Testis (tissue), 3 donors: ENCODE measurements around the gene RPS25. TPM values are rescaled to one million over a fixed set of nuclear protein-coding genes. Genes with fewer than 3 reads are reported as not detected.
"Not testable (repeated sequence)": the region's sequence is repeated elsewhere in the genome, so short reads cannot be mapped to it uniquely, and the experiment has no call there.

Experiments
- DNase-seq: peaks from one replicate; pipeline ENCODE4 v3.0.0-alpha.2; 2019
- H3K27ac ChIP-seq, 2 donors: fragments of 200-600 bp; sonication (generic); one replicate each; pipeline ENCODE4 v1.5.1; 2019
- H3K27me3 ChIP-seq: fragments of 200-600 bp; sonication (generic); one replicate; pipeline ENCODE4 v1.5.1; 2019
- H3K36me3 ChIP-seq: fragments of 200-600 bp; sonication (generic); one replicate; pipeline ENCODE4 v1.5.1; 2017; ENCODE audit warnings: low read depth; ENCODE audit errors: missing control alignments
- H3K4me1 ChIP-seq: fragments of 200-600 bp; sonication (generic); one replicate; pipeline ENCODE4 v1.5.1; 2019
- H3K4me3 ChIP-seq, 2 donors: fragments of 200-600 bp; sonication (generic); one replicate each; pipeline ENCODE4 v1.5.1; 2017 to 2019
- H3K9me3 ChIP-seq: fragments of 200-600 bp; sonication (generic); one replicate; pipeline ENCODE4 v1.5.1; 2017
- POLR2A ChIP-seq: fragments of 450-650 bp; IDR thresholded peaks from one replicate; pipeline ENCODE4 v1.6.1; 2017; ENCODE audit warnings: antibody characterized with exemption, mild to moderate bottlenecking, moderate library complexity
- WGBS, 2 donors: methylation state at CpG; one replicate each; pipeline ENCODE4 v1.1.5; 2018; 5-methylcytosine and 5-hydroxymethylcytosine counted together
- intact Hi-C: fragments of 100-400 bp; cut with DNase I; formaldehyde crosslinking; loops from one replicate; pipeline ENCODE4 v1.15.1; 2023; ENCODE audit warnings: low total_unique reads
- polyA plus RNA-seq: library from polyadenylated mRNA; stranded (reverse); fragments of 350-450 nt; fragmentation: Illumina TruSeq; extraction: RNeasy Lipid Tissue Mini Kit (QIAGEN cat#74804); gene quantifications from one replicate; pipeline ENCODE4 v1.2.3, GENCODE V29; 2014; ENCODE audit warnings: low read depth, low replicate concordance; ENCODE audit not compliant: insufficient read depth
- total RNA-seq, 2 donors: library from RNA; depleted of rRNA; stranded (reverse); fragments of >200 nt; gene quantifications; one replicate each; pipeline ENCODE4 v1.2.3, GENCODE V29; 2016
- TF ChIP-seq, protein P1 (sequence below), 3 experiments: fragments of 450-650 bp in 2 of 3; fragments of 200-600 bp in 1 of 3; sonication (generic) in 1 of 3; IDR thresholded peaks; one replicate each; pipeline ENCODE4 v1.5.1; 2016 to 2019; ENCODE audit warnings: antibody characterized with exemption in 3 of 3, mild to moderate bottlenecking in 2 of 3, moderate library complexity in 1 of 3

Gene RPS25
- total and polyA plus RNA-seq, 3 donors from 2014 or later, result 642 to 873 (median 654) TPM

DNA sequence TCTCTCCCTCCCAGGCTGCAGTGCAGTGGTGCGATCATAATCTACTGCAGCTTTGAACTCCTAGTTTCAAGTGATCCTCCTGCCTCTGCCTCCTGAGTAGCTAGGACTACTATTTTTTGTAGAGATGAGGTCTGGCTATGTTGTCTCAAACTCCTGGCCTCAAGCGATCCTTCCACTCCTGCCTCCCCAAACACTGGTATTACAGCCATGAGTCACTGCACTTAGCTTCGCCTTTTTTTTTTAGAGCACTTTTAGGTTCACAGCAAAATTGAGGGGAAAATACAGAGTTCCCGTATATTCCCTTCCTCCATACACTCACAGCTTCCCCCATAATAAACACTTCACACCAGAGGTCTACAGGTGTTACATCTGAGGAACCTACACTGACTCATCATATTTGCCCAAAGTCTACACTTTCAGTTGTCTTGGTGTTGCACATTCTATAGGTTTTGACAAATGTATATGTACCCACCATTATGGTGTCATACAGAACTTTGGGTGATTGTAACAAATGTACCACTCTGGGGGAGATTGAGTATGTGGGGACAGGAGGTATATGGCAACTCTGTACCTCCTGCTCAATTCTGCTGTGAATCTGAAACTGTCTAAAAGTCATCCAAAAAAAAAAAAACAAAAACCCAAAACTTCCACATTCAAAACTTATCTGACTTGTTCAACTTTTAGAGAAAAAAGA, 23.8 kb upstream of the RPS25 start:
- no peak overlapping the region for H3K27ac ChIP-seq
- intact Hi-C loops, result no loop called here
- no peaks in the 10 kb centered on the region for H3K27me3 ChIP-seq
- WGBS, 2 donors, result 90 to 92% methylated on average over 4 of the region's 4 CpGs
- TF ChIP-seq POLR2A, result no peak
- TF ChIP-seq, protein P1, sequence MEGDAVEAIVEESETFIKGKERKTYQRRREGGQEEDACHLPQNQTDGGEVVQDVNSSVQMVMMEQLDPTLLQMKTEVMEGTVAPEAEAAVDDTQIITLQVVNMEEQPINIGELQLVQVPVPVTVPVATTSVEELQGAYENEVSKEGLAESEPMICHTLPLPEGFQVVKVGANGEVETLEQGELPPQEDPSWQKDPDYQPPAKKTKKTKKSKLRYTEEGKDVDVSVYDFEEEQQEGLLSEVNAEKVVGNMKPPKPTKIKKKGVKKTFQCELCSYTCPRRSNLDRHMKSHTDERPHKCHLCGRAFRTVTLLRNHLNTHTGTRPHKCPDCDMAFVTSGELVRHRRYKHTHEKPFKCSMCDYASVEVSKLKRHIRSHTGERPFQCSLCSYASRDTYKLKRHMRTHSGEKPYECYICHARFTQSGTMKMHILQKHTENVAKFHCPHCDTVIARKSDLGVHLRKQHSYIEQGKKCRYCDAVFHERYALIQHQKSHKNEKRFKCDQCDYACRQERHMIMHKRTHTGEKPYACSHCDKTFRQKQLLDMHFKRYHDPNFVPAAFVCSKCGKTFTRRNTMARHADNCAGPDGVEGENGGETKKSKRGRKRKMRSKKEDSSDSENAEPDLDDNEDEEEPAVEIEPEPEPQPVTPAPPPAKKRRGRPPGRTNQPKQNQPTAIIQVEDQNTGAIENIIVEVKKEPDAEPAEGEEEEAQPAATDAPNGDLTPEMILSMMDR (IDR thresholded peaks at IDR 0.05), result no peak
- no peak for DNase-seq
- no peaks in the 10 kb centered on the region for H3K4me1 ChIP-seq
- no peaks in the 10 kb centered on the region for H3K36me3 ChIP-seq
- H3K4me3 ChIP-seq, result no peak overlapping the region
- no peaks in the 10 kb centered on the region for H3K9me3 ChIP-seq

DNA sequence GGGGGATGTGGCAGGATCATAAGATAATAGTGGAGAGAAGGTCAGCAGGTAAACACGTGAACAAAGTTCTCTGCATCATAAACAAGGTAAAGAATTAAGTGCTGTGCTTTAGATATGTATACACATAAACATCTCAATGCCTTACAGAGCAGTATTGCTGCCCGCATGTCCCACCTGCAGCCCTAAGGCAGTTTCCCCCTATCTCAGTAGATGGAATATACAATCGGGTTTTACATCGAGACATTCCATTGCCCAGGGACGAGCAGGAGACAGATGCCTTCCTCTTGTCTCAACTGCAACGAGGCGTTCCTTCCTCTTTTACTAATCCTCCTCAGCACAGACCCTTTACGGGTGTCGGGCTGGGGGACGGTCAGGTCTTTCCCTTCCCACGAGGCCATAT, 21.3 kb upstream of the RPS25 start:
- DNase-seq, H3K4me3 ChIP-seq, H3K4me1 ChIP-seq, H3K27ac ChIP-seq, H3K36me3 ChIP-seq, H3K27me3 ChIP-seq, H3K9me3 ChIP-seq, intact Hi-C loops: not testable (repeated sequence)
- 41 to 62% methylated on average over 11 of the region's 11 CpGs for WGBS, 2 donors

DNA sequence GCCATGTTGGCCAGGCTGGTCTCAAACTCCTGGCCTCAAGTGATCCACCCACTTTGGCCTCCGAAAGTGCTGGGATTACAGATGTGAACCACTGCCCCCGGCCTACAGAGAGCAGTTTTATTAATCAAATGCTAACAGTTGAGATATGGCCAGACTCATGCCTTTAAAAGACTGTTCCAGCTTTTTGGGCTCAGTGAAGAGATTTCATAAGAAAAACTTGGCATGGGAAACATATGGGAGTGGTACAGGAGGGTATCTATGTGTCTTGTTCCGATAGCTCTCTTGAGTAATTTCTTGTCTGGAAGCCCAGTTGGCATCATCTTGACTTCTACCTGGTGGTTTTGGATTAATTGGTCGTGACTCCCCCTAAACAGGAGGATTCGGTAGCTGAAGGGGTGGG, 20.7 kb upstream of the RPS25 start:
- Histone ChIP-seq H3K4me1 (no peaks in the 10 kb centered on the region), H3K9me3 (no peaks in the 10 kb centered on the region), H3K27ac (no peak overlapping the region), H3K4me3 (no peak overlapping the region), H3K36me3 (no peaks in the 10 kb centered on the region), H3K27me3 (no peaks in the 10 kb centered on the region)
- 87 to 89% methylated on average over 5 of the region's 5 CpGs for WGBS, 2 donors
- no peak for DNase-seq
- TF ChIP-seq POLR2A, result no peak
- TF ChIP-seq, protein P1 (IDR thresholded peaks at IDR 0.05), result no peak
- intact Hi-C loops, result no loop called here

DNA sequence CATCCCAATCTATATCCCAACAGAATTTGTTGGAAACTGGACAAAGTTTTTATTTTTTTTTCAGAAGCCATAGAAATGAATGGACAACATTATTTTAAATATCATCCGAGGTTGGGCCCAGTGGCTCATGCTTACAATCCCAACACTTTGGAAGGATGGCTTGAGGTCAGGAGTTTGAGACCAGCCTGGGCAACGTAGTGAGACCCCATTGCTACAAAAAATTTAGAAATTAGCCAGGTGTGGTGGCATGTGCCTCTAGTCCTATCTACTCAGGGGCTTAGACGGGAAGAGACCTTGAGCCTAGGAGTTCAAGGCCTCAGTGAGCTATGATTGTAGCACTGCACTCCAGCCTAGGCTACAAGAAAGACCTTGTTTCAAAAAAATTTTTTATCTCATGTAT, 16.7 kb upstream of the RPS25 start:
- Histone ChIP-seq H3K27me3 (no peaks in the 10 kb centered on the region), H3K27ac (no peak overlapping the region), H3K9me3 (no peaks in the 10 kb centered on the region), H3K4me3 (no peak overlapping the region), H3K36me3 (no peaks in the 10 kb centered on the region), H3K4me1 (peaks cover 2% of the 10 kb centered on the region)
- intact Hi-C loops, result no loop called here
- WGBS, 2 donors, result 67 to 73% methylated on average over 3 of the region's 3 CpGs
- TF ChIP-seq, protein P1 (IDR thresholded peaks at IDR 0.05), result no peak
- TF ChIP-seq POLR2A, result no peak
- no peak for DNase-seq

DNA sequence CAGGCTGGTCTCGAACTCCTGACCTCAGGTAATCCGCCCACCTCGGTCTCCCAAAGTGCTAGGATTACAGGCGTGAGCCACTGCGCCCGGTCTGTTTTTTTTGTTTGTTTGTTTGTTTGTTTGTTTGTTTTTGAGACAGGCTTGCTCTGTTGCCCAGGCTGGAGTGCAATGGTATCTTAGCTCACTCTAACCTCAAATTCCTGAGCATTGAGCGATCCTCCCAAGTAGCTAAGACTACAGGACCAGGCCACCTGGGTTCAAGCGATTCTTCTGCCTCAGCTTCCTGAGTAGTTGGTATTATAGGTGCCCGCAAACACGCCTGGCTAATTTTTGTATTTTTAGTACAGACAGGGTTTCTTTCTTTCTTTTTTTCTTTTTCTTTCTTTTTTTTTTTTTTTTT, 15.3 kb upstream of the RPS25 start:
- H3K4me3 ChIP-seq, result not testable (repeated sequence)
- 84 to 87% methylated on average over 10 of the region's 10 CpGs for WGBS, 2 donors

DNA sequence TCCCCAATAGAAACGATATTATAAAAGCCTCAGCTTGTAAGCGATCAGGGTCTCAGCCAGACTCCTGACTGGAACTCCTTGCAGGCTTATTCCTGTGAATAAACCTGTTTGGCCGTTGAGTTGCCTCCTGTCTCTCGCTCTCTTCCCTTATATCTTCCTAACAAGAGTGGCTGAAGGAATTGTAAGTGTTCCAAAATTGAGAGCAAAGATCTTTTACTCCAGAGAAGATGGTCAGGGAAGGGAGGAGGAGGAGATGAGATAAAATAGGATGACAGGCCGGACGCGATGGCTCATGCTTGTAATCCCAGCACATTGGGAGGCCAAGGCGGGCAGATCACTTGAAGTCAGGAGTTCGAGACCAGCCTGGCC, 13.8 kb upstream of the RPS25 start:
- TF ChIP-seq POLR2A, result no peak
- TF ChIP-seq, protein P1 (IDR thresholded peaks at IDR 0.05), result no peak
- WGBS, 2 donors, result 56 to 68% methylated on average over 9 of the region's 9 CpGs
- Histone ChIP-seq H3K4me3 (no peak overlapping the region), H3K27ac (no peak overlapping the region), H3K36me3 (no peaks in the 10 kb centered on the region), H3K4me1 (peaks cover 15% of the 10 kb centered on the region), H3K27me3 (no peaks in the 10 kb centered on the region), H3K9me3 (no peaks in the 10 kb centered on the region)
- DNase-seq, result no peak
- intact Hi-C loops, result no loop called here

More for the DNA sequence above, 15.3 kb upstream of the RPS25 start:
- H3K27ac ChIP-seq, intact Hi-C loops, H3K36me3 ChIP-seq, H3K27me3 ChIP-seq, H3K9me3 ChIP-seq, DNase-seq: not testable (repeated sequence)
- H3K4me1 ChIP-seq, result peaks cover 12% of the 10 kb centered on the region
